Measurements from ENCODE around the gene MOV10L1.
A peak's percentile ranks its signal among the peaks of the same experiment; 100 is the strongest.
"Not testable (repeated sequence)": the region's sequence is repeated elsewhere in the genome, so short reads cannot be mapped to it uniquely, and the experiment has no call there.

MOV10L1 gene

GRCh38 chr22:50190182-50190940 is 100.6 kb downstream of the MOV10L1 start:
- DNase-seq = peak; percentile 84

- DNase-seq = no peak
Measured at GRCh38 chr22:50190941-50191741, 101.3 kb downstream of the MOV10L1 start.

- DNase-seq = no peak
Measured at GRCh38 chr22:50192436-50193204, 102.8 kb downstream of the MOV10L1 start.

GRCh38 chr22:50193621-50194020 is 103.8 kb downstream of the MOV10L1 start:
- no peak for DNase-seq

GRCh38 chr22:50194037-50194805 is 104.4 kb downstream of the MOV10L1 start:
- no peak for DNase-seq

DNA sequence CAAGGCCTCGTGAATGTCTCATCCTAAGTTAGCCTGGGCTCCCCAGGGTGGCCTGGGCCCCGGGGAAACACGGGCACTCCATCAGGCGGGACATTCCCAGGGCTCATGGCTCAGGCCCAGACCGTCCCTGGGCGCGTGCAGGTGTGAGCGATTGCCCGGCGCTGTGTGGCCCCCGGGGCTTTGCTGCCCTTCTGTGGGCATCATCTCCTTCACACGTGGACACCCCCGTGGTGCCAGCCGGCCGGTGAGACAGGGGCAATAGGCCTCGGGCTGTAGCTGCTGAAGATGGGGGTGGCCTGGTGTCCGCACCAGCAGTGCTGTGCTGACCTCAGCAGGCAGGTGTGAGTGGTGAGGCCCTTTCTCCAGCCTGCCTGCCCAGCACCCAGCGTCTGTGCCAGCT is 106.5 kb downstream of the MOV10L1 start:
- no peak for DNase-seq

GRCh38 chr22:50197000-50197800 is 107.4 kb downstream of the MOV10L1 start:
- no peak for DNase-seq

DNA sequence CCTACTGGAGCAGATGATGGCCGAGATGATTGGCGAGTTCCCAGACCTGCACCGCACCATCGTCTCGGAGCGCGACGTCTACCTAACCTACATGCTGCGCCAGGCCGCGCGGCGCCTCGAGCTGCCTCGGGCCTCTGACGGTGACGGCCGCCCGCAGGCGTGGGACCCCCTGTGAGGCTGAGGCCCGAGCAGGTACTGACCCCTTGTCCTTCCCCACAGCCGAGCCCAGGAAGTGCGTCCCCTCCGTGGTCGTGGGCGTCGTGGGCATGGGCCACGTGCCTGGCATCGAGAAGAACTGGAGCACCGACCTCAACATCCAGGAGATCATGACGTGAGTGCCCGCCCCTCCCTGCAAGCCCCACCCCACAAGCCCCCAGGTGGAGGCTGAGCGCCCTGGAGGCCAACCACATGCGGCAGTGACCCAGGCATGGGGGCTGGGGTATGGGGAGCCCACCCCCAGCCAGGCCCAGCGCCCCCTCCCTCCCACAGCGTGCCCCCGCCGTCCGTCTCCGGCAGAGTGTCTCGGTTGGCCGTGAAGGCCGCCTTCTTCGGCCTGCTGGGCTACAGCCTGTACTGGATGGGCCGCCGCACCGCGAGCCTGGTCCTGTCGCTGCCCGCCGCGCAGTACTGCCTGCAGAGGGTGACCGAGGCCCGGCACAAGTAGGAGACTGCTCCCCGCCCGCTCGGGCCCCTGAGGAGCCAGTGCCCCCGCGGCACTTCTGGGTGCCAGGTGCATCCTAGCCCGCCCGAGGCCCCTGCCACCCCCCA is 108.2 kb downstream of the MOV10L1 start:
- DNase-seq = no peak

- DNase-seq = no peak
Measured at GRCh38 chr22:50198624-50199017, 108.8 kb downstream of the MOV10L1 start.

DNA sequence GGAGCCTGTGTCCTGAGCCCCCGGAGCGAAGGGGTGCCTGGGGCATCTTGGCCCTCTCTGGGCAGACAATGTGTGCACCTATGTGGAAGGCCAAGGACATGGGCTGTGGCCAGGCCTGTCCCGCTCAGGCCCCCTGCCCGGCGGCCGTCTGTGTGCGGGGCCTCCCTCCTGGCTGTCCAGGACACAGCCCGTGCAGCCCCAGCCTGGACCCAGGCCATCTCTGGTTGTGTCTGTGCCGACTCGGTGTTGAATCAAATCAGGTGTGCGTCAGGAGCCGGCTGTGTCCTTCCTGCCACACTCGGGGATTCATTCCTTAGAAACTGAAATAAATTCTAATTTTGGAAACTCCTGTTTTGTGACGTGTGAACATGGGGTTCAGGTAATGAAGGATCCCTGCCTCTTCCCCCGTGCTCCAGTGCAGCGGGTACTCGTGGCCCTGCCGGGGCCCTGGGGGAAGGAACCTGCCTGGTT is 109.5 kb downstream of the MOV10L1 start:
- no peak for DNase-seq

DNA sequence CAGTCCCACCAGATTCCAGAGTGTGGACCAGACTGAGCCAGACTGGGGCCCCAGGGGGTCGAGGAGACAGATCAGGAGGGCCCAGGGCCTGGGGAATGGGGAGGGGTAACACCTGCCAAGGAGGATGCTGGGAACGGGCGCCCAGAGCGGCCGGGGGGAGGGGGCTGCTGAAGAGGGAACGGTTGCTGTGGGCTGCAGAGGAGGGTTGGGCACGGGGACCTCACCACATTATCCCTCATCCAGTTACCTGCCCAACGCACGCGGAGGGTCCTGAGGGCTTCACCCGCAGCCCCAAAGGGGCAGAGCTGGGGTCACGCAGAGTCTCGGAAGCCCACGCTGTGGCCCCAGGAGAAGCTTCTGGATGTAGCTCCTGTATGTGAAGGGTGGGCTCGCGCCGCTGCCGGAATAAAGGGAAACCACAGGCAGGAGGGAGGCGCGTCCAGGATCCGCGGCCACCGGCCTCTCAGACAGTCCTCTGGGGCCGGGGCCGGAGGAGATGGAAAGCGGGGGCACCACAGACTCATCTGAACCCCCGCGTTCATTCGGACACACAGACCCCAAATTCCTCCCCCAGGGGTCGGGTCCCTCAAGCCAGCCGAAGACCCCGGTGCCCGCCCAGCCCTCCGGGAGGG is 110.1 kb downstream of the MOV10L1 start:
- DNase-seq = no peak

- DNase-seq = peak; percentile 98
Measured at GRCh38 chr22:50200461-50201190, 110.8 kb downstream of the MOV10L1 start, which contains the start of gene SELENOO. Gene SELENOO (plus strand): TSS chr22:50201011. CDS start chr22:50201037, 26 bp downstream.

GRCh38 chr22:50201191-50202129 is 111.7 kb downstream of the MOV10L1 start:
- no peak for DNase-seq

- no peak for DNase-seq
Measured at GRCh38 chr22:50202130-50202666, 112.4 kb downstream of the MOV10L1 start.

- DNase-seq = no peak
Measured at GRCh38 chr22:50203288-50203687, 113.5 kb downstream of the MOV10L1 start.

DNA sequence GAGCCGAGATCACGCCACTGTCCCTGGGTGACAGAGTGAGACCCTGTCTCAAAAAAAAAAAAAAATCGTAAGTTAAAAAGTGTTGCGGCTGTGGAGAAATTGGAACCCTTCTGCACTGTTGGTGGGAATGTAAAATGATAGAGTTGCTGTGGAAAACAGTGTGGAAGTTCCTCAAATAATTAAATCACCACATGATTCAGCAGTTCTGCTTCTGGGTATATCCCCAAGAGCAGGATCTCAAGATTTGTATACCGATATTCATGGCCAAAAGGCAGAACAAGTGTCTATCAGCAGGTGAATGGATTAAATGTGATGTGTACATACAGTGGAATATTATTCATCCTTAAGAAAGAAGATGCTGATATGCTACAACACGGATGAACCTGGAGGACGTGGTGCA is 114.8 kb downstream of the MOV10L1 start:
- no peak for DNase-seq

- DNase-seq = not testable (repeated sequence)
Measured at GRCh38 chr22:50204998-50205397, 115.2 kb downstream of the MOV10L1 start.
